Gastrocnemius medialis (tissue), 4 donors: ENCODE data around the gene ARHGAP32.

ENCODE experiments used
- CTCF ChIP-seq, 5 experiments: fragments of 450-650 bp in 3 of 5; fragments of 200-600 bp in 2 of 5; sonication (generic) in 2 of 5; IDR thresholded peaks in 4 of 5; conservative IDR thresholded peaks in 1 of 5; 1 replicate in 4 of 5; 2 replicates in 1 of 5; pipeline ENCODE4 v1.5.1; 2016 to 2019; ENCODE audit warnings: antibody characterized with exemption in 5 of 5, mild to moderate bottlenecking in 3 of 5, moderate library complexity in 3 of 5
- POLR2A ChIP-seq, 2 donors: fragments of 450-650 bp; IDR thresholded peaks; one replicate each; pipeline ENCODE4 v1.6.1; 2017; ENCODE audit warnings: antibody characterized with exemption in 2 of 2, mild to moderate bottlenecking in 2 of 2, moderate library complexity in 2 of 2

DNA sequence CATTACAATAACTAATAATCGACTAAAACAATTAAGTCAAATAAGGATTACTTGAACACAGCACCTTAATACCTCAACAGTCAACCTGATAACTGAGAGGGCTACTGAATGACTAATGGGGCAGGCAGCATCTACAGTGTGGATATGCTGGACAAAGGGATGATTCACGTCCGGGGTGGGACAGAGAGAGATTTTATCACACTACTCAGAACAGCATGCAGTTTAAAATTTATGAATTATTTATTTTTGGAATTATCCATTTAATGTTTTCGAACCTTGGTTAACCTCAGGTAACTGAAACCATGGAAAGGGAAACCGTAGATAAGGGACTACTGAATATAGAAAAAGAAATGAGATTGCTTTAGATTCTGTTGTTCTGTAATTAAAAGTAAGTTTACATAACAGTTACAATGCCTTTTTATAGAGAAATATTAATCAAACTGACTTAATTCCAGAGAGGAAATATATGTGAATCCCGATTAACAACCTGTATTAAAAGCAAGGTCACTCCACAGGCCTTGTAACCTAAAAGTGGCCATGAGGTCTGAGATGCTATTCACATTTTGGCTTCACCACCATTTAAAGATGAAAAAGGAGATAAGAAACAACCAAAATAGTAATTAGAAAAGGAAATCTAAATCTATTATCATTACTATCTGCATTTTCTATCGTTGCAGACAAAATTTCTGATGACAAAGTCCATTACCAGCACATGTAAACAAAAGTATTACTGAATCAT lies 130.5 kb downstream of the ARHGAP32 start:
- no peak for TF ChIP-seq CTCF (IDR thresholded peaks at IDR 0.05 in 4 of 5, conservative IDR thresholded peaks at IDR 0.05 in 1 of 5)
- no peak for TF ChIP-seq POLR2A (IDR thresholded peaks at IDR 0.05)
